ENCODE data around the gene NCKAP5L.
"Not testable (repeated sequence)": the region's sequence is repeated elsewhere in the genome, so short reads cannot be mapped to it uniquely, and the experiment has no call there.

Gene NCKAP5L

DNA sequence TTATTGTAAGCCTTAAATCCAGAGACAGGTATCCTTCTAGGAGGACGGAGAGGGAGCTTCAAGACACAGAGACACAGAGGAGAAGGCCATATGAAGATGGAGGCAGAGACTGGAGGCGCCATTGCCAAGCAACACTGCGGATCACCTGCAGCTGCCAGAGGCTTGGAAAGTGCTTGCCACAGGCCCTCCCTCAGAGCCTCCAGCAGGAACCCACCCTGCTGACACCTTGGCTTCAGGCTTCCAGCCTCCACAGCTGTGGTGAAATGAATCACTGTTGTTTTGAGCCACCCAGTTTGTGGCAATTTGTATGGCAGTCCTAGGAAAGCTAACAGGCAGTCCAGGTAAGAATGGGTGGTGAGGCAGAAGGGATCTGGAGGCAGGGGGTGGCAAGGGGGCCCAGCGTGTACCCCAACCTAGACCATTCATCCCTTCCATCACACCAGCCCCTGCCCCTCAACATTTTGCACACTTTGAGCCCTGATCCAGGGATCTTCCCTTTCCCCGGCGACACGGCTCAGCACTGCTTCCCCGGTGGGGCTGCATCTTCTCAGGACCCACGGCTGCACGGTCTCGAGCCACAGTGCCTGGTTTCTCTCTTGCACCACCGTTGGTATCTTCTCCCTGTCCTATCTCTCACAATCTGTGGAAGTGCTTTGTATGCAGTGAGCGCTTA, 37.0 kb upstream of the NCKAP5L start:
- no peak for DNase-seq

DNA sequence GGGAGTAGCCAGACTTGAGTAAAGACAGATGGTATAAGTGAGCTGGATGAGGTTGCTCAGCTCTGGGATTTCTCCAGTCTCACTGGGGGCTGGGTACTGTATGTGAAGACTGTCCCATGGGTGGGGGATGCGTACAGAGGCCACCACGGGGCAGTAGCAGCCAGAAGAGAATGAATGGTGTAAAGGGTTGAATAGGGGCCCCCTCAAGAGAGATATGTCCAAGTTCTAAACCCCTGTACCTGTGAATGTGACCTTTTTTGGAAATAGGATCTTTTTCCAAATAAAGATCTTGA, 36.5 kb upstream of the NCKAP5L start:
- no peak for DNase-seq

DNA sequence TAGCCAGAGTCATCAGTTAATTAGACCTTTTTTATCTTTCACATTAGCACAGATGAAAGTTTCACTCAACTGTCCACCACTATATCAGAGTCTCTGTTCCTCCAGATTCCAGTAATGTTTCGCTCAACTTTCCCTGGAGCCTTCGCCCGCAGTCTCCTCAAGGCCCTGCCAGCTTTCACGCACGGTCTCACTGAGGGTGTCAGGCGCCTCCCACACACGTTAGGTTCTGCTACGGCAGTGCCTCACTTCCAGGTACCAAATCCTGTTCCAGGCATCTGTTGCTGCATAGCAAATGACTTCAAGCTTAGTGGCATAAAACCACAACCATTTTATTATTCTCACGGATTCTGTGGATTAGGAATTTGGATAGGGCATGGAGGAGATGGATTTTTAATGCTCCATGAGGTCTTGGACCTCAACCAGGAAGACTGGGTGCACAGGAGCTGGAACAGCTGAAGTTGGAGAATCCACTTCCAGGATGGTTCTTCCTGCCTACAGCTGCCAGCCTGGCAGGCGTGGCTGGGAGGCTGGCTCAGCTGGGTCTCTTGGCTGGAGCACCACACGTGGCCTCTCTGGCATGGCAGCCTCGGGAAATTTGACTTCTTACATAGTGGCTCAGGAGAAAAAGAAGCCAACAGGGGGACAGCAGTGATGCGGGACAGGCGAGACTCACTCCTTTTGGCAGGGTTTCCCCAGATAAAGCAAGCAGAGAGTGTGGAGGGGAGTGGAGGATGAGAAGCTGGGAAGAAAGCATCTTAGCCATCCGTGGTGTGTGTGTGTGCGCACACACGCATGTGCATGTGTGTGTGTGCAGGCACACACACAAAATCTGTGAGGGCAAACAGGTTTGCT, 36.0 kb upstream of the NCKAP5L start:
- peak; percentile 0 for DNase-seq

DNA sequence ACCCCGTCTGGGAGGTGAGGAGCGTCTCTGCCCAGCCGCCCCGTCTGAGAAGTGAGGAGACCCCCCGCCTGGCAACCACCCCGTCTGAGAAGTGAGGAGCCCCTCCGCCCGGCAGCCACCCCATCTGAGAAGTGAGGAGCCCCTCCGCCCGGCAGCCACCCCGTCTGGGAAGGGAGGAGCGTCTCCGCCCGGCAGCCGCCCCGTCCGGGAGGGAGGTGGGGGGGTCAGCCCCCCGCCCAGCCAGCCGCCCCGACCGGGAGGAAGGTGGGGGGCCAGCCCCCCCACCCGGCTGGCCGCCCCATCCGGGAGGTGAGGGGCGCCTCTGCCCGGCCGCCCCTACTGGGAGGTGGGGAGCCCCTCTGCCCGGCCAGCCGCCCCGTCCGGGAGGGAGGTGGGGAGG, 32.7 kb upstream of the NCKAP5L start:
- not testable (repeated sequence) for DNase-seq

DNA sequence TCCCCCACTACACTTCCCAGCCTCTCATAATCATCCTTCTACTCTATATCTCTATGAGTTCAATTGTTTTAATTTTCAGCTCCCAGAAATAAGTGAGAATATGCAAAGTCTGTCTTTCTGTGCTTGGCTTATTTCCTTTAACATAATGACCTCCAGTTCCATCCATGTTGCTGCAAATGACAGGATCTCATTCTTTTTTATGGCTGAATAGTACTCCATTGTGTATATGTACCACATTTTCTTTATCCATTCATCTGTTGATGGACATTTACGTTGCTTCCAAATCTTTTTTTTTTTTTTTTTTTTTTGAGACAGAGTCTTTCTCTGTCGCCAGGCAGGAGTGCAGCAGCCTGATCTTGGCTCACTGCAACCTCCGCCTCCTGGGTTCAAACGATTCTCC, 27.7 kb upstream of the NCKAP5L start:
- not testable (repeated sequence) for DNase-seq

DNA sequence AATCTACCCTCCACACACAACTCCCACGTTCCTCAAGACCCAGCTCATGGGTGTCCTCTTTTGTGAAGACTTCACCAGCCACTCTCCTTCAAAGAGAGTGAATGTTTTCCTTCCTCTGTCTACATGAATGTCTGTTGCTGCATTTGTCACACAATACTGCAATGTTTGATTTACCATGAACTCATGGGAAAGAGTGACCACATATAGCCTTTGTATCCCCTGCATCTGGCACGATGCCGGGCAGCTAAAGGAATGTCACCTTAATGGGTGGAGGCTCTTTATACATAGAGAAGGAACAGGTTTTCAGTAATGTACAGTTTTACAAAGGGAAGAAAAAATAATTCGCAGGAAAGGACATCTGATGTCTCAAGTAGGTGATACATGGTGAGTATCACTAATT, 26.8 kb upstream of the NCKAP5L start:
- DNase-seq = no peak

DNA sequence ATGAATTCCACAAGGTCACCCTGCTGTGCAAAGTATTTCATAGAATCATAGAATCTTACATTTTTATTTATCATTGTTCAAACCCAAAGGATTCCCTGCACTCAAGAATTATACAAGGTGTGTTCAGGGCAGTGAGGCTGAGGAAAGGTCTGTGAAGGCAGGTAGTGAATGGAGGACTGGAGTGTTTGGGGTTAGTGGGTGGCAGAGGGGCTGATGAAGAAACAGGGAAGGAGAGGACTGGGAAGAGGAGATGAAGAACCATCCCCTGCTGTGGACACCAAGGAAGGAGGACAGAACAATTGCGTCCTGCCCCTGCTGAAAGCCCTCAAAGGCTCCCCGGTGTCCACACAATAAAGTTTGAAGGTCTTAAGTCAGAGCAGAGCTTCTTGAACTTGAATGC, 25.5 kb upstream of the NCKAP5L start:
- no peak for DNase-seq

DNA sequence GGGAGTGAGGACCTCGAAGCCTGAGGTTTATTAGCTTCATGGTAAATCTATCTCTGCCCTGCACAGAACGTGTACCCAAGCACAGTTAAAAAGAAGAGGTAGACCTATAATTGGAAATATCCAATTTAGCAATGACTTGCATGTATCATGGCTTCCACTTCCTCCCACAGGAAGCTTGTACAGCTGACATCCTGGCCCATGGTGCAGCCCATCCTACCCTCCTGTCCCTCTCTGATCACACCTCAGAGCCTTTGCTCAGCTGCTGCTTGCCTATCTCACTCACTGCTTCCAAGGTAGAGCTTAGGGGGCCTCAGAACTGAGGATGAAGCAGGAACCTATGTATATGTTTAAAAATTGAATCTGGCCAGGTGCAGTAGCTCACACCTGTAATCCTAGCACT, 18.9 kb upstream of the NCKAP5L start:
- DNase-seq = no peak

DNA sequence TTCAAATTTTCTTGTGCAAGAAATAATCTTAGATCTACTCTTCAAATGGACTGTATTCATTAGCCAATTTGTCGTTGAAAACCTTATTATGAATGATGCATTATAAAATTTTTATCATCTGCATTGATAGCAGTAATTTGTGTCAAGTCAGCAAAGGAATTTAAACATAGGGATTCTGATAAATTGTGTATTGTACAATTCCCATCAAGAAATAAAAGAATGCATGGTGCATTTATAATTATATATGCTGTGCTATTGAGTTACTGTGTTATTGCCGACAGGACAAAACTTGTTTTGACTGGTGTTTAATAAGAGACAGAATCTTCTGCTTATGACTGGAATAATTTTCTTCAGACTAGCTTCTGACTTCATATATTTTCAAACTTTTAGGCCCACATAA, 17.8 kb upstream of the NCKAP5L start:
- DNase-seq = no peak

DNA sequence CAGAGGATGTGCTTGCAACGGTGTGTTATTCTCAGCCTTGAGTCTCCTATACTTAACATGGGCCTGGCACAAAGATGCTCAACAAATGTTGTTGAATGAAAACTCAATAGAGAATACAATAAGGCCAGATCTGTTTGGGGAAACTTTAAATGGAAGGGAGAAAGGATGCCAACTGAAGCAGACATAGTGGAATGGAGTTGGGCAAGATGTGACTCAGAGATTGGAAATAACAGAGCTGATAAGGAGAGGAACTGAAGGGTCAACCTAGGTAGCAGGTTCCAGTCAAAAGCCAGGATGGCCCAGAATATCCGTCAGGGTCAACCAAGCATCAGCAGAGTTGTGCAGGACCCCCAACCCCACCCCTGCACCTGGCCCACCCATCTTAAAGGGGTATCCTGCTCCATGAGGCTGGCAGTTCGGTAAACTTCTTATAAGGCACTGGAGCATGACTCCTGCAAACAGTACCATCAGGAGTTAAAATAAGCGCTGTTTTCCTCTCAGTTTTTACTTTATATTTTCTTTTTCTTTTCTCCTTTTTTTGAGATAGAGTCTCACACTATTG, 15.7 kb upstream of the NCKAP5L start:
- no peak for DNase-seq

DNA sequence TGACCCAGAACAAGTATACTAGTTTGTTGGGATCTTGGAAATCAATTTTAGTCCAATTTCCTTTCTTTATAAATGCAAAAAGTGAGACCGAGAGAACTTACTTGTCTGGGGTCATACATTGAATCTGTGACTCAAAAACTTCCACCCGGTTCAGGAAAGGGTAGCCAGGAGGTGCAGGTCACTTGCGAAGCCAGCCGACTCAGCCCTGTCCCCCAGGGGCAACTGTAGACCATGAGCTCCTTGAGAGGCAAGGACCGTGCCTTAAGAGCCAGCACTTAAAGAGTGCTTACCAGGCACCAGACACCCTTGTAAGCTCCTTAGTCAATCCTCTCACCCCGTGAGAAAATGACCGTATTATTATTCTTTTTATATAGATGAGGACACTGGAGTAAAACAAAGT, 15.2 kb upstream of the NCKAP5L start:
- no peak for DNase-seq

DNA sequence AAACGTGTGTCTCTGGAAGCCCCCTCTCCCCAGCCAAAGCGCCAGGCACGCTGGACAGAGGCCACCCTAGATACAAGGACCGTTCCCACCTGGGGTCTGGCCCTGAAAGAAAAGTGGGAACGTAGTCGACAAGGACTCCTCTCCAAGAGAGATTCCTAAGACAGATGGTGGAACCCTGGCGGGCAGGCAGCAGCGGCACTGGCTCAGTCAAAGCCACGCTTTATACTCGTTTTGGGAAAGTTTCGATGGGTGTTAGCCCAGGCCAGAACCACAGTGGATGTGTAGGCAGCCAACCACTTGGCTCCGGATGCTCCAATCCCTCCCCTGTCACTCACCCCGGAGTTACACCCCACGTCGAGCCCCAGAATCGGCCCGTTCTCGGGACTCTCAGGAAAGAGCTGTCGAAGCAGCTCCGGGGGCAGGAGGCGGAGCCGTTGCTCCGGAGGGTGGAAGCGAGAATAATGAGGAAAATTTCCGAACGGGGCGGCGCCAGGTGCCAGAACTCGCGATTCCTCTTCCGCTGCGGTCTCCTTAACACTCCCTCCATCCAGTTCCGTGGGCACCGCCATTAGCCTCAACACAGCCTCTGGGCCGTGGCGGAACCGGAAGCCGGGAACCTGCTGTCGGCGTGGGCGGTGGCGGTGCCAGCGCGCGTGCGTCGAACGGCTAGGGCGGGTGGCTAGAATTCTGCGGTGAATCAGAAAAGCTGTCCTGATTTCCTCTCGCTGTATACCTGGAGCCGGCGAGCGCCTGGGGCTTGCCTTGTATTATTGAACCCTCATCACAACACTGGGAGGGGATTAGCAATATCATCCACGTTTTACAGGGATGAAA, 14.5 kb upstream of the NCKAP5L start, which contains the start of gene BCDIN3D:
Gene BCDIN3D, minus strand, starts transcription at position 588 of the 834 bp plus-strand sequence. Its CDS starts 19 bp downstream, at position 569.
- peak; percentile 93 for DNase-seq

DNA sequence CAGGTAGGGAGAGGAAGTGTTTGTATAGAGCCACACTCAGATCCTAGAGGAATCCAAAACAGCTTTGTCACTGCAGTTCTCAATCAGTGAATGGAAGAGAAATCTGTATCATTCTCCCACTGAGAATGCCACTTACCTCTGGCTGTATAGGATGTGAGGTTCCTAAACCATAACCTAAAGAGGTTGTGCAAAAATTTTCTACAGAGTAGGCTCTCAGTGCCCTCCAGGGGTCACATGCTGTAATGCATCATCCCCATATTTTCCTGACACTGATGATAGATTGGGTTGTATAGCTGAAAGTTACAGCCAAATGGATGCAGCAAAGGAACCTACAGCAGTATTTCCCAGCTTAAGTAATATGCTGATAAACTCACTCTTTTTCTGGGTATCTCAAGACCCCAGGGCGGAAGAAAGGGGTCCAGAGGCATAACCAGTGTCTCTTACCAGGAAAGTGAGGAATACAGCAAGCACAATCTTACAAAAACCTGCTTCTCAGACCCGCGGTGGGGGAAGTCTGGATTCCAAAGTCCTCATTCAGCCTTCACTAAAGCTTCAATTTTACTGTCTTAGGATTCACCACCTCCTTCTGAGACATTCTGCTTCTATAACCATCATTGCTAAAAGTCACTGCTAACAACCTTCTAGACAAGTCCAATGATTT, 10.9 kb upstream of the NCKAP5L start:
- DNase-seq = peak; percentile 9

DNA sequence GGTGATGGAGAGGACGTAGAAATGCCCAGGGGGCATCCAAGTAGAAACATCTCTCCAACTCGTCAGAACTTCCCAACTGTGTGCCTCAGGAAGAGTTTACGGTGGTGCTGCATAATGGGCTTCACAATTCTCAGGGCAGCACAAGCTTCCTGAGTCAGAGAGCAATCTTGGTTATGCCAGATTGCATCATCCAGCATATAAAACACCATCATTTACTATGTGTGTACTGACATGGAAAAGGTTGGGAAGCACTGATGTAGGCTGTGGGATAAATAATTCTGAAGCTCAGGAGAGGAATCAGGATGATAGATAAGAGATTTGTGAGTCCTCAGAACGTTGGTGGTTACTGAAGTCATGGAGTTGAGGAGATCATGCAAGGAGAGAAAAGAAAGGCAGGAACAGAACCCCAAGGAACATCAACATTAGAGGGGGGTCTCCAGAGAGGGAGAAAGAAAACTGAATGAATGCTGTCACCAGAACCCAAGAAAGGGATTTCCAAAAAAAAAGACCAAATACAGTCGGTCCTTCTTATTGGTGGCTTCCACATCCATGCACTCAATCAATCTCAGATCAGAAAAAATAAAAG, 4.7 kb upstream of the NCKAP5L start:
- DNase-seq = peak; percentile 6

DNA sequence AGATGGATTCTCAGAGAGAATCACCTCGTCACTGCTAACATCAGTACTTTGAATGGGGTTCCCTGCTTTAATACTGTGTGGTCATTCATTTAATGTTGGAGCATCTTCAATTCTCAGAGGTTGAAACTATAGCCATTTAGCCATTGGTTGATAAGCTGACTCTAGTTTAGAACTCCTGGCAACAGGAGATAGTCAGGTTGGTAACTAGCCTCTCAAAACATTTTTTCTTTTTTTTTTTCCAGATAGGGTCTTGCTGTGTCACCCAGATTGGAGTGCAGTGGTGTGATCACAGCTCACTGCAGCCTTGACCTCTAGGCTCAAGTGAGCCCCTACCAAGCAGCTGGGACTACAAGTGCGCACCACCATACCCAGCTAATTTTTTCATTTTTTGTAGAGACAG, 3.5 kb upstream of the NCKAP5L start:
- no peak for DNase-seq

DNA sequence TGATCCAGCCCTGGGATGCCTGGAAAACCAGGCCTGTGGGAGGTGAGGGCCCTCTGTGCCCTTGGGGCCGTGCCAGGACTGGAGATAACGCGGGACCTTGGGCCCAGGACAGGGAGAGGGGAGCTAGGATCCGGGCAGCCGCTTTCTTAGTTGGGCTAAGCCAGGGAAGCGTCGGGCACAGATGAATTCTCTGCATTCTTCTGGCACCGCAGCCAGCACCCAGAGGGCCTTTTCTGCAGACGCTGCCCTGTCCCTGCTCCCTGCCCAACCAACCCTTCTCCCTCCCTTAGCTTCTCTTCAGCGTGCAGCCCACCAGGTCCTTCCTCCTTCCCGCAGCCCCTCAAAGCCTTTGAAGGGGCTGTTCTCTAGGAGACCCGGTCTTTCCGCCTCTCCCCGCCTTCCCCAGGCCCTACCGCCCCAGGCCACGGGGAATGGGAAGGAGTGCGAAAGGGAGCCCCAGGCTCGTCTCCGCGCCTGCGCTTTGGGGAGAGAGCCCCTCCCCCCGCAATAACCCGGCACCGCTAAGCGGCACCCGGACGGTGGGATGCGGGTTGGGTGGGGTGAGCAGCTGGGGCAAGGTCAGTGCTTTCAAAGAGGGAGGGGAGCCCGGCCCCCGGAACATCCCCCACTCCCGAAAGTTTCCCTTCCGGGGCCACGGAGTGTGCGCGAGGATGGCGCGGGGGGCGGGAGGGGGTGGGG, 663 bp downstream of the NCKAP5L start:
- peak; percentile 35 for DNase-seq

DNA sequence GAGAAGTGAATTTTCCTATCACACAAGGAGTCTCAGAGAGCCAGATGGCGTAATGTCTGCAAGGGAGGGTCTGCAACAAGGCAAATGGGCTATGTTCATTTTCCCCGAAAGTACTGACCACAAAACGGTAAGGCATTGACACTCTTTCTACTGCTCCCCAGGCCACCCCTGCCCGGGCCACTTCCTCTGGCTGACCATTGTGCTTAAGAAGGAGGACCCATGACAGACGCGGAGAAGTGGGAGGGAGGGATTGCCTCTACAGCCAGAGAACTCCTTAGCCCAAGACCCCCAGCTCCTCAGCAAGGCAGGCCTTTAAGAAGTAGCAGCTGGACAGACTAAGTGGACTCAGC, 1.2 kb downstream of the NCKAP5L start:
- DNase-seq = no peak

DNA sequence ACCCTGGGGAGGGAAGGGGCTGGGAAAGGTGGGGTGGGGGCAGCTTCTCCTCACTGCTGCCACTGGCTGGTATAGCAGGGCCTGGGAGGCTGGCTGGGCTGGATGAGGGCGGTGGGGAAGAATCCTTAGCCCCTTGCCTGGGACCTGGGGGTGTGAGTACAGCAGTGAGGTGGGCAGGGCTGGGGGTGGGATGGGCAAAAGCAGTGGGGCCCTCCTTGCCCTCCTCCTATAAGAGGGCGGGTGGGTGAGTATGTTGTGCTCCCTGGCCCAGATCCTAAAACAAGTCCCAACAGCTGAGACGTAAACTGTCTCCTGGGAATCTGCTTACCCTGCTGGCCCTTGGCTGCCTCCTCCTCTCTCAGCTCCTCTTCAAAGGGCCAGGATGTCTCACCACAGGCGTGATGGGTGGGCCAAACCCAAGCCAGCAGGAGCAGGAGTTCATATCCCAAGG, 2.2 kb downstream of the NCKAP5L start:
- DNase-seq = no peak

DNA sequence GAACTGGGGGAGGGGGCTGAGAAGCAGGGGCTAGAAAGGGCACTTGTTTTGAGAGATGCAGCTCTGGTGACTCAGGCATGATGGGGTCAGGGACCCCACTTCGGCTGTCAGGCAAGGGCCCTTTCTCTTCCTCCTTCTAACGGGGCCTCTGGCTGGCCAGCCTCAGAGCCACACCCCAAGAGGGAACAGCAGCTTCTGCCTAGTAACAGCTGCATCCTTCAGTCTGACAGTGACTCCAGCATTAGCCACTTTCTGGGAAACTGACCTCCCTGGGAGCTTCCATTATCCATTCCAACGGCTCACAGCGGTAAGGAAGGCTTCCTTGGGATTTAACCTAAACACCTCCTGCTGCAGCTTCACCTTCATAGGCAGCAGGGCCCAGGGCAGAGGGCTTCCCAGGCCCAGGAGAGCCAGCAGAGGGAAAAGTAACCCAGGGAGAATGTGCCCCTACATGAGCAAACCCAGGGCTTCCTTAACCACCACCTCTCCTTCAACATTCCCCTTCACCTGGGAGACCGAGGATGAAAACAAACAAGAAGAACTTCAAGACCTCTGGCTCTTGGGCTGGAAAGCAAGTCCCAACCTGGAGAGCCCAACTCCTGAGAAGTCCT, 2.7 kb downstream of the NCKAP5L start:
- no peak for DNase-seq

DNA sequence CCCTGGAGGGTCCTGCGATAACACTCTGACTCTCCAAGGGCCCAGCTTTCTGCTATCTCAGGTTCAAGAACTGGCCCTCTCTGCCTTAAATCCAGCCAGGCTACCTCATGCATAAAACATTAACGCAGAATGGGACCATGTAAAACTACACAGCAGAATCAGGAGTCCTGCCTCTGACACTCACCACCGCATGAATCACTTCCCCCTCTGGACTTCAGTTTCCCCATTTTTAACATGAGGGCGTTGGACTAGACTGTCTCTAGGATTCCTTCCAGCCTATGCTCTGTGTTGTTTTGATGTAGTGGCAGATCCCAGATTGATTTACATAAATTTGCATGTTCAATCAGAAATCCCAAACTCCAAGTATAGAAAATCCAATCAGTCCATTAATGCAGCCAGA, 3.3 kb downstream of the NCKAP5L start:
- DNase-seq = no peak

DNA sequence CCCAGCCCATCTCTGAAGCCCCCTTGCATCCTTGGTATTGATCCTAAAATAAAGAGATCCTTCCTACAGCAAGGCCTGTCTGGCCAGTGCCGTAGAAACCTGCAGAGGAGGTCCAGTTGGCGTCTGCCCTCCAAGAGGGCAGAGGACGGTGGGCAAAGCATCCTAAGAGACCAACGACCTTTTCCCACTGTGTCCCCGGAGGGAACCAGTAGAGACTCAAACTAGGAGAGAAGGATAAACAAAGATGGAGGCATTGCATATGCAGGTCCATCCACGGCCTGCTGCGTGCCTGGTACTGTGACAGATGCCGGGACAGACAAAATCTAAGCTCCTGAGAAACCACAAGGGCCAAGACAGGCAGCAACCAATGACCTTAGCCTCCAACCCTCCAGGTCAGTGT, 3.8 kb downstream of the NCKAP5L start:
- no peak for DNase-seq
